HFF-Myc (cell line): Measurements from ENCODE around the gene ARHGAP9.
"Not testable (repeated sequence)": the region's sequence is repeated elsewhere in the genome, so short reads cannot be mapped to it uniquely, and the experiment has no call there.

Source experiments
- DNase-seq: peaks from one replicate; pipeline ENCODE4 v3.0.0-alpha.2; 2011; ENCODE audit warnings: low read depth; ENCODE audit errors: extremely low read depth
- H3K4me3 ChIP-seq: replicated peaks from 2 replicates; pipeline ENCODE4 v1.5.1; 2011; ENCODE audit warnings: low read depth, mild to moderate bottlenecking, control low read depth, low read length
- TF ChIP-seq, protein P1 (sequence below): IDR thresholded peaks from 2 replicates; pipeline ENCODE4 v1.5.1; 2012; ENCODE audit warnings: mild to moderate bottlenecking, low read depth, low read length, control low read depth; ENCODE audit errors: missing control alignments

ARHGAP9 gene

GRCh38 chr12:57444744-57445143 is 34.9 kb downstream of the ARHGAP9 start:
- no peak for DNase-seq
- H3K4me3 ChIP-seq = no peak overlapping the region
- TF ChIP-seq, protein P1, sequence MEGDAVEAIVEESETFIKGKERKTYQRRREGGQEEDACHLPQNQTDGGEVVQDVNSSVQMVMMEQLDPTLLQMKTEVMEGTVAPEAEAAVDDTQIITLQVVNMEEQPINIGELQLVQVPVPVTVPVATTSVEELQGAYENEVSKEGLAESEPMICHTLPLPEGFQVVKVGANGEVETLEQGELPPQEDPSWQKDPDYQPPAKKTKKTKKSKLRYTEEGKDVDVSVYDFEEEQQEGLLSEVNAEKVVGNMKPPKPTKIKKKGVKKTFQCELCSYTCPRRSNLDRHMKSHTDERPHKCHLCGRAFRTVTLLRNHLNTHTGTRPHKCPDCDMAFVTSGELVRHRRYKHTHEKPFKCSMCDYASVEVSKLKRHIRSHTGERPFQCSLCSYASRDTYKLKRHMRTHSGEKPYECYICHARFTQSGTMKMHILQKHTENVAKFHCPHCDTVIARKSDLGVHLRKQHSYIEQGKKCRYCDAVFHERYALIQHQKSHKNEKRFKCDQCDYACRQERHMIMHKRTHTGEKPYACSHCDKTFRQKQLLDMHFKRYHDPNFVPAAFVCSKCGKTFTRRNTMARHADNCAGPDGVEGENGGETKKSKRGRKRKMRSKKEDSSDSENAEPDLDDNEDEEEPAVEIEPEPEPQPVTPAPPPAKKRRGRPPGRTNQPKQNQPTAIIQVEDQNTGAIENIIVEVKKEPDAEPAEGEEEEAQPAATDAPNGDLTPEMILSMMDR = no peak

DNA sequence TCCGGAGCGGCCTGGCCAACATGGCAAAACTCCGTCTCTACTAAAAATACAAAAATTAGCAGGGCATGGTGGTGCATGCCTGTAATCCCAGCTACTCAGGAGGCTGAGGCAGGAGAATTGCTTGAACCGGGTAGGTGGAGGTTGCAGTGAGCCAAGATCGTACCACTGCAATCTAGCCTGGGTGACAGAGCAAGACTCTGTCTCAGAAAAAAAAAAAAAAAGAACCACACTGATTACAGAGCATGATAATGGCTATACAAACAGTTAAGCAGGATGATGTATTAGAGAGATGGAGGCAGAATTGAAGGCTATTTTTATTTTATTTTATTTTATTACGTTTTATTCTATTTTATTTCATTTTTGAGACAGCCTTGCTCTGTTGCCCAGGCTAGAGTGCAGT is 35.3 kb downstream of the ARHGAP9 start:
- DNase-seq, H3K4me3 ChIP-seq: not testable (repeated sequence)

- TF ChIP-seq, protein P1 = no peak
- no peak for DNase-seq
- H3K4me3 ChIP-seq = no peak overlapping the region
Measured at GRCh38 chr12:57441846-57442427, 37.7 kb downstream of the ARHGAP9 start.

DNA sequence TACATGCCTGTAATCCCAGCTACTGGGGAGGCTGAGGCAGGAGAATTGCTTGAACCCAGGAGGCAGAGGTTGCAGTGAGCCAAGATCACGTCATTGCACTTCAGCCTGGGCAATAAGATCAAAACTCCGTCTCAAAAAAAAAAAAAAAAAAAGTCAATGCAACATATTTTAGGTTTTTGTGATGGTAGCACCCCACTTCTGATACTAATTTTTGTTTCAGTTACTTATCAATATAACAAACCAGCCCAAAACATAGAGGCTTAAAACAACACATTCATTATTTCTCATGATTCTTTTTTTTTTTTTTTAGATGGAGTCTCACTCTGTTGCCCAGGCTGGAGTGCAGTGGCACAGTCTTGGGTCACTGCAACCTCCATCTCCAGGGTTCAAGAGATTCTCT is 38.3 kb downstream of the ARHGAP9 start:
- not testable (repeated sequence) for H3K4me3 ChIP-seq, DNase-seq

DNA sequence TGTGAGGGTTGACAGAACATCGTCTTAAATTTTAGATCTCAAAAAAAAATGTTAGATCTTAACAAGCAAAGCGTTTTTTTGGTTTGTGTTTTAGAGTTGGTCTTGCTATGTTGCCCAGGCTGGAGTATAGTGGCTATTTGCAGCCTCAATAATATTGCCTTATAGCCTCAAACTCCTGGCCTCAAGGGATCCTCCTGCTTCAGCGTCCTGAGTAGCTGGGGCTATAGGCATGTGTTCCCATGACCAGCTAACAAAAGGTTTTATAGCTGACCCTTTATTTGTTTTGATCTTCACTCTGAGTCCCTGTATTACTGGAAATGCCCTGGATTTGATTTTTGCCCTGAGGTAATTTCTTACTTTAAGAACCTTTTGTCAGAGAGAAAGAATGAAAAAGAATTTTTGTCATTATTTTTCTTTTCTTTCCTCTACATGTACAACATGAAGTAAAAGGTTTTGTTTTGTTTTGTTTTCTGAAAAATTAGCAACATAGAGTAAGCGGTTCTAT is 39.9 kb downstream of the ARHGAP9 start:
- DNase-seq = no peak
- TF ChIP-seq, protein P1 = no peak
- no peak overlapping the region for H3K4me3 ChIP-seq

DNA sequence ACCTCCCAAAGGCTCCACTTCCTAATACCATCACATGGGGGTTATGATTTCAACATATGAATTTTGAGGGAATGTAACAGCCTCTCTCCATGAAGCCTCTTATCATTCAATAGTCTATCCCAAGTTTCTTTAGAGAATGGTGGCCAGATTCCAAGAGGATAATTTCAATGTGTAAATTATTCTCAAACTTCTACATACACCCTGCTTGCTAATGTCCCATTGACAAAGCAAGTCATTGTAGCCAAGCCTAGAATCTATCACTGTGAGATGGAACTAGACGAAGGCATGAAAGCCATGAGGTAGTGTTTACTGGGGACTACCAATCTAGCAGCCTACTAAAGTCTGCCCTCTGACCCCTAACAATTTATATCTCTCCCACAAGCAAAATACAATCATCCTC is 41.3 kb downstream of the ARHGAP9 start:
- H3K4me3 ChIP-seq = no peak overlapping the region
- TF ChIP-seq, protein P1 = no peak
- no peak for DNase-seq

DNA sequence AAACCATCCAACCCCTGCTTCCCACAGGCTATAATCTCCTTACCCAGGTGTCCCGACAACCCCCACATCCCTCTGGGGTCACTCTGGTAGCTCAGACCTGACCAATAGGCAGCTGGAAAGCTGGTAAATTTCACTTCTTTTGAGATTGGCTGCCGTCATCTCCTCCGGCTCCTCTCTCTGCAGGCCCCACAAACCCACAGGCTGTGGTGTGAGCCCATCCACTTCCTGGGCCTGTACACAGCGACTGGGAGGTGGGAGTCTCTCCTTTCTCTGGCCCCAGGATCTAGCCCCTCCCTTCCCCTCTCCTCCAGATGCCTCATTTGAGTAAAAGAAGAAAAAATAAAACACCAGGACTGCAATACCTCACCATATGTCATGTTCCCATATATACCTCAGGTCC is 44.4 kb downstream of the ARHGAP9 start:
- no peak for DNase-seq
- no peak overlapping the region for H3K4me3 ChIP-seq
- TF ChIP-seq, protein P1 = no peak

GRCh38 chr12:57434517-57435223 is 45.0 kb downstream of the ARHGAP9 start, which contains the start of gene INHBC:
TSS of gene INHBC (plus strand) at chr12:57434784. CDS start at chr12:57434887, 103 bp downstream.
- TF ChIP-seq, protein P1 = no peak
- no peak within 1 kb of the TSS for H3K4me3 ChIP-seq
- no peak for DNase-seq
